Mammary epithelial cell (primary cell): Measurements from ENCODE around the gene SEPTIN1.

ENCODE experiments used
- CTCF ChIP-seq, 2 donors: IDR thresholded peaks in 1 of 2; conservative IDR thresholded peaks in 1 of 2; 2 replicates each; pipeline ENCODE4 v1.5.1; 2011 to 2012; ENCODE audit warnings: inconsistent platforms in 2 of 2, low read length in 2 of 2, mild to moderate bottlenecking in 2 of 2, control low read depth in 1 of 2, low read depth in 1 of 2; ENCODE audit not compliant: insufficient read depth in 1 of 2; ENCODE audit errors: extremely low read depth in 1 of 2
- EZH2 ChIP-seq: IDR thresholded peaks from 2 replicates; pipeline ENCODE4 v1.6.1; 2012; ENCODE audit warnings: low read length, inconsistent platforms, borderline replicate concordance

- TF ChIP-seq CTCF (conservative IDR thresholded peaks at IDR 0.05 in 1 of 2, IDR thresholded peaks at IDR 0.05 in 1 of 2; ENCODE audit: extremely low read depth in 1 of 2, insufficient read depth in 1 of 2, low read depth in 1 of 2, low read length in 2 of 2) = no peak
- no peak for TF ChIP-seq EZH2
Observed at GRCh38 chr16:30369938-30370455, 12.4 kb downstream of the SEPTIN1 start.
